ENCODE data around the gene STRIP2. TPM values are rescaled to one million over a fixed set of nuclear protein-coding genes. Genes with fewer than 3 reads are reported as not detected.

The STRIP2 gene
- total and polyA plus RNA-seq, 2 experiments from 2014 or later: 4.7 to 10.6 TPM

GRCh38 chr7:129417073-129417472, 17.2 kb upstream of the STRIP2 start:
- Mint-ChIP-seq H3K36me3 (ENCODE audit: low read depth) (peaks cover 7% of the 10 kb centered on the region; the same call in 2 of the 3 replicates), H3K4me1 (no peaks in the 10 kb centered on the region), H3K9me3 (no peaks in the 10 kb centered on the region), H3K27ac (no peak overlapping the region), H3K4me3 (no peak overlapping the region), H3K27me3 (ENCODE audit: insufficient read depth, low read depth, poor library complexity) (peaks cover 3% of the 10 kb centered on the region)
- Histone ChIP-seq H3K36me3 (ENCODE audit: insufficient read depth) (no peaks in the 10 kb centered on the region; the same call in 1 of the 2 replicates), H3K4me1 (ENCODE audit: insufficient read depth) (no peaks in the 10 kb centered on the region), H3K4me3 (no peak overlapping the region), H3K9me2 (ENCODE audit: insufficient read depth) (no peaks in the 10 kb centered on the region), H3K79me2 (replicated peaks; ENCODE audit: insufficient read depth) (no peaks in the 10 kb centered on the region), H3F3A (replicated peaks; ENCODE audit: low read depth) (no peaks in the 10 kb centered on the region), H3K4me2 (no peak overlapping the region), H4K20me1 (replicated peaks; ENCODE audit: insufficient read depth) (no peaks in the 10 kb centered on the region), H3K27me3 (ENCODE audit: insufficient read depth) (no peaks in the 10 kb centered on the region), H3K27ac (ENCODE audit: low read depth) (no peak overlapping the region), H2AFZ (no peak overlapping the region)
- TF ChIP-seq POLR2AphosphoS5 (IDR thresholded peaks at IDR 0.05; ENCODE audit: low read depth) (no peak), JUNB (IDR thresholded peaks at IDR 0.05; ENCODE audit: unreplicated experiment) (no peak), ZNF114 (CRISPR knock-in tag; IDR thresholded peaks at IDR 0.05) (no peak), CREB1 (CRISPR knock-in tag; IDR thresholded peaks at IDR 0.05; ENCODE audit: low read depth) (no peak), NANOG (IDR thresholded peaks at IDR 0.05; ENCODE audit: borderline replicate concordance) (no peak), STAT1 (IDR thresholded peaks at IDR 0.05; ENCODE audit: unreplicated experiment) (no peak), ZNF331 (CRISPR knock-in tag; IDR thresholded peaks at IDR 0.05; ENCODE audit: low read depth) (no peak), EZH2phosphoT487 (IDR thresholded peaks at IDR 0.05; ENCODE audit: unreplicated experiment) (no peak)
- TF ChIP-seq, protein P1, sequence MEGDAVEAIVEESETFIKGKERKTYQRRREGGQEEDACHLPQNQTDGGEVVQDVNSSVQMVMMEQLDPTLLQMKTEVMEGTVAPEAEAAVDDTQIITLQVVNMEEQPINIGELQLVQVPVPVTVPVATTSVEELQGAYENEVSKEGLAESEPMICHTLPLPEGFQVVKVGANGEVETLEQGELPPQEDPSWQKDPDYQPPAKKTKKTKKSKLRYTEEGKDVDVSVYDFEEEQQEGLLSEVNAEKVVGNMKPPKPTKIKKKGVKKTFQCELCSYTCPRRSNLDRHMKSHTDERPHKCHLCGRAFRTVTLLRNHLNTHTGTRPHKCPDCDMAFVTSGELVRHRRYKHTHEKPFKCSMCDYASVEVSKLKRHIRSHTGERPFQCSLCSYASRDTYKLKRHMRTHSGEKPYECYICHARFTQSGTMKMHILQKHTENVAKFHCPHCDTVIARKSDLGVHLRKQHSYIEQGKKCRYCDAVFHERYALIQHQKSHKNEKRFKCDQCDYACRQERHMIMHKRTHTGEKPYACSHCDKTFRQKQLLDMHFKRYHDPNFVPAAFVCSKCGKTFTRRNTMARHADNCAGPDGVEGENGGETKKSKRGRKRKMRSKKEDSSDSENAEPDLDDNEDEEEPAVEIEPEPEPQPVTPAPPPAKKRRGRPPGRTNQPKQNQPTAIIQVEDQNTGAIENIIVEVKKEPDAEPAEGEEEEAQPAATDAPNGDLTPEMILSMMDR (conservative IDR thresholded peaks at IDR 0.05; ENCODE audit: low read depth in 2 of 2): no peak
- TF ChIP-seq, protein P2, sequence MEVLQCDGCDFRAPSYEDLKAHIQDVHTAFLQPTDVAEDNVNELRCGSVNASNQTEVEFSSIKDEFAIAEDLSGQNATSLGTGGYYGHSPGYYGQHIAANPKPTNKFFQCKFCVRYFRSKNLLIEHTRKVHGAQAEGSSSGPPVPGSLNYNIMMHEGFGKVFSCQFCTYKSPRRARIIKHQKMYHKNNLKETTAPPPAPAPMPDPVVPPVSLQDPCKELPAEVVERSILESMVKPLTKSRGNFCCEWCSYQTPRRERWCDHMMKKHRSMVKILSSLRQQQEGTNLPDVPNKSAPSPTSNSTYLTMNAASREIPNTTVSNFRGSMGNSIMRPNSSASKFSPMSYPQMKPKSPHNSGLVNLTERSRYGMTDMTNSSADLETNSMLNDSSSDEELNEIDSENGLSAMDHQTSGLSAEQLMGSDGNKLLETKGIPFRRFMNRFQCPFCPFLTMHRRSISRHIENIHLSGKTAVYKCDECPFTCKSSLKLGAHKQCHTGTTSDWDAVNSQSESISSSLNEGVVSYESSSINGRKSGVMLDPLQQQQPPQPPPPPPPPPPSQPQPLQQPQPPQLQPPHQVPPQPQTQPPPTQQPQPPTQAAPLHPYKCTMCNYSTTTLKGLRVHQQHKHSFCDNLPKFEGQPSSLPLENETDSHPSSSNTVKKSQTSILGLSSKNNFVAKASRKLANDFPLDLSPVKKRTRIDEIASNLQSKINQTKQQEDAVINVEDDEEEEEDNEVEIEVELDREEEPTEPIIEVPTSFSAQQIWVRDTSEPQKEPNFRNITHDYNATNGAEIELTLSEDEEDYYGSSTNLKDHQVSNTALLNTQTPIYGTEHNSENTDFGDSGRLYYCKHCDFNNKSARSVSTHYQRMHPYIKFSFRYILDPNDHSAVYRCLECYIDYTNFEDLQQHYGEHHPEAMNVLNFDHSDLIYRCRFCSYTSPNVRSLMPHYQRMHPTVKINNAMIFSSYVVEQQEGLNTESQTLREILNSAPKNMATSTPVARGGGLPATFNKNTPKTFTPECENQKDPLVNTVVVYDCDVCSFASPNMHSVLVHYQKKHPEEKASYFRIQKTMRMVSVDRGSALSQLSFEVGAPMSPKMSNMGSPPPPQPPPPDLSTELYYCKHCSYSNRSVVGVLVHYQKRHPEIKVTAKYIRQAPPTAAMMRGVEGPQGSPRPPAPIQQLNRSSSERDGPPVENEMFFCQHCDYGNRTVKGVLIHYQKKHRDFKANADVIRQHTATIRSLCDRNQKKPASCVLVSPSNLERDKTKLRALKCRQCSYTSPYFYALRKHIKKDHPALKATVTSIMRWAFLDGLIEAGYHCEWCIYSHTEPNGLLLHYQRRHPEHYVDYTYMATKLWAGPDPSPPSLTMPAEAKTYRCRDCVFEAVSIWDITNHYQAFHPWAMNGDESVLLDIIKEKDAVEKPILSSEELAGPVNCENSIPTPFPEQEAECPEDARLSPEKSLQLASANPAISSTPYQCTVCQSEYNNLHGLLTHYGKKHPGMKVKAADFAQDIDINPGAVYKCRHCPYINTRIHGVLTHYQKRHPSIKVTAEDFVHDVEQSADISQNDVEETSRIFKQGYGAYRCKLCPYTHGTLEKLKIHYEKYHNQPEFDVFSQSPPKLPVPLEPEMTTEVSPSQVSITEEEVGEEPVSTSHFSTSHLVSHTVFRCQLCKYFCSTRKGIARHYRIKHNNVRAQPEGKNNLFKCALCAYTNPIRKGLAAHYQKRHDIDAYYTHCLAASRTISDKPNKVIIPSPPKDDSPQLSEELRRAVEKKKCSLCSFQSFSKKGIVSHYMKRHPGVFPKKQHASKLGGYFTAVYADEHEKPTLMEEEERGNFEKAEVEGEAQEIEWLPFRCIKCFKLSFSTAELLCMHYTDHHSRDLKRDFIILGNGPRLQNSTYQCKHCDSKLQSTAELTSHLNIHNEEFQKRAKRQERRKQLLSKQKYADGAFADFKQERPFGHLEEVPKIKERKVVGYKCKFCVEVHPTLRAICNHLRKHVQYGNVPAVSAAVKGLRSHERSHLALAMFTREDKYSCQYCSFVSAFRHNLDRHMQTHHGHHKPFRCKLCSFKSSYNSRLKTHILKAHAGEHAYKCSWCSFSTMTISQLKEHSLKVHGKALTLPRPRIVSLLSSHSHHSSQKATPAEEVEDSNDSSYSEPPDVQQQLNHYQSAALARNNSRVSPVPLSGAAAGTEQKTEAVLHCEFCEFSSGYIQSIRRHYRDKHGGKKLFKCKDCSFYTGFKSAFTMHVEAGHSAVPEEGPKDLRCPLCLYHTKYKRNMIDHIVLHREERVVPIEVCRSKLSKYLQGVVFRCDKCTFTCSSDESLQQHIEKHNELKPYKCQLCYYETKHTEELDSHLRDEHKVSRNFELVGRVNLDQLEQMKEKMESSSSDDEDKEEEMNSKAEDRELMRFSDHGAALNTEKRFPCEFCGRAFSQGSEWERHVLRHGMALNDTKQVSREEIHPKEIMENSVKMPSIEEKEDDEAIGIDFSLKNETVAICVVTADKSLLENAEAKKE (CRISPR knock-in tag; IDR thresholded peaks at IDR 0.05): no peak
- TF ChIP-seq, protein P3, sequence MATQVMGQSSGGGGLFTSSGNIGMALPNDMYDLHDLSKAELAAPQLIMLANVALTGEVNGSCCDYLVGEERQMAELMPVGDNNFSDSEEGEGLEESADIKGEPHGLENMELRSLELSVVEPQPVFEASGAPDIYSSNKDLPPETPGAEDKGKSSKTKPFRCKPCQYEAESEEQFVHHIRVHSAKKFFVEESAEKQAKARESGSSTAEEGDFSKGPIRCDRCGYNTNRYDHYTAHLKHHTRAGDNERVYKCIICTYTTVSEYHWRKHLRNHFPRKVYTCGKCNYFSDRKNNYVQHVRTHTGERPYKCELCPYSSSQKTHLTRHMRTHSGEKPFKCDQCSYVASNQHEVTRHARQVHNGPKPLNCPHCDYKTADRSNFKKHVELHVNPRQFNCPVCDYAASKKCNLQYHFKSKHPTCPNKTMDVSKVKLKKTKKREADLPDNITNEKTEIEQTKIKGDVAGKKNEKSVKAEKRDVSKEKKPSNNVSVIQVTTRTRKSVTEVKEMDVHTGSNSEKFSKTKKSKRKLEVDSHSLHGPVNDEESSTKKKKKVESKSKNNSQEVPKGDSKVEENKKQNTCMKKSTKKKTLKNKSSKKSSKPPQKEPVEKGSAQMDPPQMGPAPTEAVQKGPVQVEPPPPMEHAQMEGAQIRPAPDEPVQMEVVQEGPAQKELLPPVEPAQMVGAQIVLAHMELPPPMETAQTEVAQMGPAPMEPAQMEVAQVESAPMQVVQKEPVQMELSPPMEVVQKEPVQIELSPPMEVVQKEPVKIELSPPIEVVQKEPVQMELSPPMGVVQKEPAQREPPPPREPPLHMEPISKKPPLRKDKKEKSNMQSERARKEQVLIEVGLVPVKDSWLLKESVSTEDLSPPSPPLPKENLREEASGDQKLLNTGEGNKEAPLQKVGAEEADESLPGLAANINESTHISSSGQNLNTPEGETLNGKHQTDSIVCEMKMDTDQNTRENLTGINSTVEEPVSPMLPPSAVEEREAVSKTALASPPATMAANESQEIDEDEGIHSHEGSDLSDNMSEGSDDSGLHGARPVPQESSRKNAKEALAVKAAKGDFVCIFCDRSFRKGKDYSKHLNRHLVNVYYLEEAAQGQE (IDR thresholded peaks at IDR 0.05; ENCODE audit: unreplicated experiment): no peak
- TF ChIP-seq, protein P4, sequence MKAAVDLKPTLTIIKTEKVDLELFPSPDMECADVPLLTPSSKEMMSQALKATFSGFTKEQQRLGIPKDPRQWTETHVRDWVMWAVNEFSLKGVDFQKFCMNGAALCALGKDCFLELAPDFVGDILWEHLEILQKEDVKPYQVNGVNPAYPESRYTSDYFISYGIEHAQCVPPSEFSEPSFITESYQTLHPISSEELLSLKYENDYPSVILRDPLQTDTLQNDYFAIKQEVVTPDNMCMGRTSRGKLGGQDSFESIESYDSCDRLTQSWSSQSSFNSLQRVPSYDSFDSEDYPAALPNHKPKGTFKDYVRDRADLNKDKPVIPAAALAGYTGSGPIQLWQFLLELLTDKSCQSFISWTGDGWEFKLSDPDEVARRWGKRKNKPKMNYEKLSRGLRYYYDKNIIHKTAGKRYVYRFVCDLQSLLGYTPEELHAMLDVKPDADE (IDR thresholded peaks at IDR 0.05): no peak
- DNase-seq (ENCODE audit: low spot score) (no peak), ATAC-seq (no peak)
